SK-N-SH treated with all-trans-retinoic acid at 6 μM for 48 hours (cell line): ENCODE measurements around the gene UVSSA.

Experiments
- ATAC-seq: fragments of 200-7000 bp; cut with Tn5 transposase; 3 replicates; pipeline ENCODE4 v1.9.1; 2020; ENCODE audit warnings: mild to moderate bottlenecking, moderate library complexity
- ARNTL ChIP-seq: fragments of 450-650 bp; formaldehyde crosslinking; IDR thresholded peaks from 2 replicates; pipeline ENCODE4 v1.5.0; 2020; ENCODE audit warnings: low read depth, mild to moderate bottlenecking, moderate library complexity, borderline replicate concordance
- BACH2 ChIP-seq: fragments of 250-450 bp; sonication (Bioruptor Pico); IDR thresholded peaks from 2 replicates; pipeline ENCODE4 v1.9.0; 2021; ENCODE audit warnings: mild to moderate bottlenecking, borderline replicate concordance
- ESRRG ChIP-seq: fragments of 250-450 bp; sonication (Bioruptor Pico); IDR thresholded peaks from 2 replicates; pipeline ENCODE4 v1.6.1; 2021; ENCODE audit warnings: mild to moderate bottlenecking
- GLIS3 ChIP-seq: fragments of 250-450 bp; sonication (Bioruptor Pico); IDR thresholded peaks from 2 replicates; pipeline ENCODE4 v1.5.0; 2020; ENCODE audit warnings: mild to moderate bottlenecking, moderate library complexity
- ISL1 ChIP-seq: fragments of 250-450 bp; sonication (Bioruptor Pico); IDR thresholded peaks from 2 replicates; pipeline ENCODE4 v2.1.2; 2022; ENCODE audit warnings: mild to moderate bottlenecking, moderate library complexity
- PPARA ChIP-seq: fragments of 250-450 bp; sonication (Bioruptor Pico); IDR thresholded peaks from 2 replicates; pipeline ENCODE4 v1.5.0; 2020; ENCODE audit warnings: mild to moderate bottlenecking, borderline replicate concordance
- RARB ChIP-seq: fragments of 250-450 bp; sonication (Bioruptor Pico); IDR thresholded peaks from 2 replicates; pipeline ENCODE4 v1.8.0; 2021; ENCODE audit warnings: mild to moderate bottlenecking, moderate library complexity
- TCF4 ChIP-seq: fragments of 250-450 bp; sonication (Bioruptor Pico); IDR thresholded peaks from 2 replicates; pipeline ENCODE4 v1.8.0; 2021; ENCODE audit warnings: mild to moderate bottlenecking, moderate library complexity, borderline replicate concordance
- TOX ChIP-seq: fragments of 250-450 bp; sonication (Bioruptor Pico); IDR thresholded peaks from 2 replicates; pipeline ENCODE4 v1.8.0; 2021; ENCODE audit warnings: mild to moderate bottlenecking, moderate library complexity, borderline replicate concordance
- ZC3H10 ChIP-seq: fragments of 250-450 bp; sonication (Bioruptor Pico); IDR thresholded peaks from 2 replicates; pipeline ENCODE4 v1.5.1; 2021; ENCODE audit warnings: mild to moderate bottlenecking, moderate library complexity
- ZFP3 ChIP-seq: fragments of 250-450 bp; sonication (Bioruptor Pico); IDR thresholded peaks from 2 replicates; pipeline ENCODE4 v1.5.0; 2020; ENCODE audit warnings: mild to moderate bottlenecking, moderate library complexity
- ZFP30 ChIP-seq: fragments of 450-650 bp; formaldehyde crosslinking; IDR thresholded peaks from 2 replicates; pipeline ENCODE4 v1.5.0; 2022; ENCODE audit warnings: mild to moderate bottlenecking, moderate library complexity
- ZNF565 ChIP-seq: fragments of 450-650 bp; formaldehyde crosslinking; conservative IDR thresholded peaks from 2 replicates; pipeline ENCODE4 v1.5.0; 2020; ENCODE audit warnings: low read depth, mild to moderate bottlenecking, moderate library complexity
- ZNF70 ChIP-seq: fragments of 450-650 bp; formaldehyde crosslinking; IDR thresholded peaks from 2 replicates; pipeline ENCODE4 v1.5.0; 2020; ENCODE audit warnings: mild to moderate bottlenecking, moderate library complexity
- ZNF8 ChIP-seq: fragments of 450-650 bp; formaldehyde crosslinking; IDR thresholded peaks from 2 replicates; pipeline ENCODE4 v1.5.0; 2020; ENCODE audit warnings: mild to moderate bottlenecking, moderate library complexity
- TF ChIP-seq, protein P1 (sequence below): fragments of 250-450 bp; sonication (Bioruptor Pico); IDR thresholded peaks from 2 replicates; pipeline ENCODE4 v1.8.0; 2020; ENCODE audit warnings: mild to moderate bottlenecking, moderate library complexity, borderline replicate concordance
- TF ChIP-seq, protein P2 (sequence below): fragments of 250-450 bp; sonication (Bioruptor Pico); IDR thresholded peaks from 2 replicates; pipeline ENCODE4 v1.5.0; 2020; ENCODE audit warnings: mild to moderate bottlenecking, moderate library complexity
- TF ChIP-seq, protein P3 (sequence below): fragments of 250-450 bp; sonication (Bioruptor Pico); IDR thresholded peaks from 2 replicates; pipeline ENCODE4 v1.5.1; 2020; ENCODE audit warnings: low read depth, mild to moderate bottlenecking, moderate library complexity
- TF ChIP-seq, protein P4 (sequence below): fragments of 250-450 bp; sonication (Bioruptor Pico); IDR thresholded peaks from 2 replicates; pipeline ENCODE4 v1.8.0; 2021; ENCODE audit warnings: low read depth, mild to moderate bottlenecking, moderate library complexity, borderline replicate concordance

UVSSA gene

DNA sequence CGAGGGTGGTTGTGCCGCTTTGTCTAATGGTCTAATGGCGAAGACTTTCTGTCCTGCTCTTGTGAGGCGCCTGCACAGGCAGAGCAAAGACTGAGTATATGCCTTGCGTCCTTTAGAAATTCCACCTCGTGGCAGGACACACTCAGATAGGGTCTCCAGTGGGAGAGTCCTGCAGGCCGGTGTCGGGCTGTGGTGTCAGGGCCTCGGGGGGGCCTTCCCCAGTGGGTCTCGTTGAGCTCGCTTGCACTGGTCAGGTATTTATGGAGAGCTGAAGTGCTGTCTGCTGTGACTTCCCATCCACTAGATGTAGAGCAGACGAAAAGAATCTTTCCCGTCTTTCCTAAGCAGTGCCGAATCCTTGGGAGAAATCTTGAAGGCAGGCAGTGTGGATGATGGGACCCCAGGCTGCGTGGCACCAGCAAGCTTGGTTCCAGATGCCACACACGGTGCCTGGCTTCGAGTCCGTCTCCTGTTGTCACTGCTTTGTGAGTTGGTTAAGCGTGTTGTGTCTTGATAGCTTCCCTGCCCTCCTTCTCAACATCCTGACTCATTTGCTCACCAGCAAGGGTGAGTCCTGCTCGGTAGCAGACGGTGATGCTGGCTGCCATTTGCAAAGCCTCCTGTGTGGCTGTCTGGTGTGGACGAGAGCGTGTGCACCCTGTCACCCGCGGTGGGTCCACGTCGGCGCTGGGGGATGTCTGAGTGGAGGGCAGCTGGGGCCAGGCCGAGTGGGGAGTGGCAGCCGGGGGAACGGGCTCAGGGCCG lies 36.8 kb upstream of the UVSSA start (continued):
- TF ChIP-seq, protein P1, sequence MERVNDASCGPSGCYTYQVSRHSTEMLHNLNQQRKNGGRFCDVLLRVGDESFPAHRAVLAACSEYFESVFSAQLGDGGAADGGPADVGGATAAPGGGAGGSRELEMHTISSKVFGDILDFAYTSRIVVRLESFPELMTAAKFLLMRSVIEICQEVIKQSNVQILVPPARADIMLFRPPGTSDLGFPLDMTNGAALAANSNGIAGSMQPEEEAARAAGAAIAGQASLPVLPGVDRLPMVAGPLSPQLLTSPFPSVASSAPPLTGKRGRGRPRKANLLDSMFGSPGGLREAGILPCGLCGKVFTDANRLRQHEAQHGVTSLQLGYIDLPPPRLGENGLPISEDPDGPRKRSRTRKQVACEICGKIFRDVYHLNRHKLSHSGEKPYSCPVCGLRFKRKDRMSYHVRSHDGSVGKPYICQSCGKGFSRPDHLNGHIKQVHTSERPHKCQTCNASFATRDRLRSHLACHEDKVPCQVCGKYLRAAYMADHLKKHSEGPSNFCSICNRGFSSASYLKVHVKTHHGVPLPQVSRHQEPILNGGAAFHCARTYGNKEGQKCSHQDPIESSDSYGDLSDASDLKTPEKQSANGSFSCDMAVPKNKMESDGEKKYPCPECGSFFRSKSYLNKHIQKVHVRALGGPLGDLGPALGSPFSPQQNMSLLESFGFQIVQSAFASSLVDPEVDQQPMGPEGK (CRISPR knock-in tag), result no peak
- TF ChIP-seq TOX (CRISPR knock-in tag) (no peak), ZNF565 (CRISPR knock-in tag) (no peak), ZFP3 (CRISPR knock-in tag) (no peak), BACH2 (CRISPR knock-in tag) (no peak), GLIS3 (CRISPR knock-in tag) (no peak)
- TF ChIP-seq, protein P2, sequence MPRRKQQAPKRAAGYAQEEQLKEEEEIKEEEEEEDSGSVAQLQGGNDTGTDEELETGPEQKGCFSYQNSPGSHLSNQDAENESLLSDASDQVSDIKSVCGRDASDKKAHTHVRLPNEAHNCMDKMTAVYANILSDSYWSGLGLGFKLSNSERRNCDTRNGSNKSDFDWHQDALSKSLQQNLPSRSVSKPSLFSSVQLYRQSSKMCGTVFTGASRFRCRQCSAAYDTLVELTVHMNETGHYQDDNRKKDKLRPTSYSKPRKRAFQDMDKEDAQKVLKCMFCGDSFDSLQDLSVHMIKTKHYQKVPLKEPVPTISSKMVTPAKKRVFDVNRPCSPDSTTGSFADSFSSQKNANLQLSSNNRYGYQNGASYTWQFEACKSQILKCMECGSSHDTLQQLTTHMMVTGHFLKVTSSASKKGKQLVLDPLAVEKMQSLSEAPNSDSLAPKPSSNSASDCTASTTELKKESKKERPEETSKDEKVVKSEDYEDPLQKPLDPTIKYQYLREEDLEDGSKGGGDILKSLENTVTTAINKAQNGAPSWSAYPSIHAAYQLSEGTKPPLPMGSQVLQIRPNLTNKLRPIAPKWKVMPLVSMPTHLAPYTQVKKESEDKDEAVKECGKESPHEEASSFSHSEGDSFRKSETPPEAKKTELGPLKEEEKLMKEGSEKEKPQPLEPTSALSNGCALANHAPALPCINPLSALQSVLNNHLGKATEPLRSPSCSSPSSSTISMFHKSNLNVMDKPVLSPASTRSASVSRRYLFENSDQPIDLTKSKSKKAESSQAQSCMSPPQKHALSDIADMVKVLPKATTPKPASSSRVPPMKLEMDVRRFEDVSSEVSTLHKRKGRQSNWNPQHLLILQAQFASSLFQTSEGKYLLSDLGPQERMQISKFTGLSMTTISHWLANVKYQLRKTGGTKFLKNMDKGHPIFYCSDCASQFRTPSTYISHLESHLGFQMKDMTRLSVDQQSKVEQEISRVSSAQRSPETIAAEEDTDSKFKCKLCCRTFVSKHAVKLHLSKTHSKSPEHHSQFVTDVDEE, result no peak

DNA sequence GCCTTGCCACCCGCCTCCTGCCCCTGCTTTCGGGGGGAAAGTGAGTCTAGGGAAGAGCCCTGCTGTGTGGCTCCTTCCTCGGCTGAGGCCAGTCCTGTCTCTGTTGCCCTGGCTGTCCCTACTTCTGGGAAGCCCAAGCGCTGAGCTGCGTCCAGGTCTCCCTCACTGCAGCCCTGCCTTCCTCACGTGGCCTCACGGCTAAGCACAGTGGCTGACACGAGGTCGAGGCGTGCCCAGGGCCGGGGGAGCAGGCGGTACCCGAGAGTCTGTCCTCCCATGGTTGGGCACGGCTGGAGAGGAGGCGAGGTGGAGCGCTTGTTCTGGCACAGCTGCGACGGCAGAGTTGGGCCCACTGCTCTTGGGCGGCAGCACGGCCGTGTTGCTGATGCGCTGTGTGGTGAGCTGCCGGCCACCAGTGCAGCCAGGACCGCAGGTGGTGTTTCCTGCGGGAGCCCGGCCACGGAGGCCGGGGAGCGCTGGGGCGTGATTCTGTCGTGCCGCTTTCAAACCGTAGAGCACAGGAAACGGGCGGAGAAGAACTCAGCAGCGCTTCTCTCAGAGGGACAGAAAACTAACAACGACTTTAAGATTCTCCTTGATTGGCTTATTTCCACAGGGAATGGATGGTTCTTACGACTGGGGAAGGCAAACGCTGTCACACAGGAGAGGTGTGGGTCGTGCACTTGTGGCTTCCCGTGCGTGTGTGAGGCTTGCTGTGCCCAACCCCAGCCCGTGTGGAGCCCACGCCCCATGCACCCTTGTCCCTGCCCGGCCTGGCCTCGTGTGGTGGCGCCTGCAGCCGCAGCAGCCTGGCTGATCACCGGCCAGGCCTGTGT lies 36.0 kb upstream of the UVSSA start:
- no peak for ATAC-seq
- TF ChIP-seq ISL1 (CRISPR knock-in tag) (no peak), ZFP3 (CRISPR knock-in tag) (no peak), TOX (CRISPR knock-in tag) (no peak), RARB (CRISPR knock-in tag) (no peak), PPARA (CRISPR knock-in tag) (no peak), ZNF8 (no peak), TCF4 (no peak), ESRRG (CRISPR knock-in tag) (no peak), ZC3H10 (CRISPR knock-in tag) (no peak), ZFP30 (CRISPR knock-in tag) (no peak), ZNF70 (CRISPR knock-in tag) (no peak), ARNTL (no peak)
- TF ChIP-seq, protein P1 (CRISPR knock-in tag), result no peak
- TF ChIP-seq, protein P3, sequence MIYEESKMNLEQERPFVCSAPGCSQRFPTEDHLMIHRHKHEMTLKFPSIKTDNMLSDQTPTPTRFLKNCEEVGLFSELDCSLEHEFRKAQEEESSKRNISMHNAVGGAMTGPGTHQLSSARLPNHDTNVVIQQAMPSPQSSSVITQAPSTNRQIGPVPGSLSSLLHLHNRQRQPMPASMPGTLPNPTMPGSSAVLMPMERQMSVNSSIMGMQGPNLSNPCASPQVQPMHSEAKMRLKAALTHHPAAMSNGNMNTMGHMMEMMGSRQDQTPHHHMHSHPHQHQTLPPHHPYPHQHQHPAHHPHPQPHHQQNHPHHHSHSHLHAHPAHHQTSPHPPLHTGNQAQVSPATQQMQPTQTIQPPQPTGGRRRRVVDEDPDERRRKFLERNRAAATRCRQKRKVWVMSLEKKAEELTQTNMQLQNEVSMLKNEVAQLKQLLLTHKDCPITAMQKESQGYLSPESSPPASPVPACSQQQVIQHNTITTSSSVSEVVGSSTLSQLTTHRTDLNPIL (CRISPR knock-in tag), result no peak
- TF ChIP-seq, protein P4, sequence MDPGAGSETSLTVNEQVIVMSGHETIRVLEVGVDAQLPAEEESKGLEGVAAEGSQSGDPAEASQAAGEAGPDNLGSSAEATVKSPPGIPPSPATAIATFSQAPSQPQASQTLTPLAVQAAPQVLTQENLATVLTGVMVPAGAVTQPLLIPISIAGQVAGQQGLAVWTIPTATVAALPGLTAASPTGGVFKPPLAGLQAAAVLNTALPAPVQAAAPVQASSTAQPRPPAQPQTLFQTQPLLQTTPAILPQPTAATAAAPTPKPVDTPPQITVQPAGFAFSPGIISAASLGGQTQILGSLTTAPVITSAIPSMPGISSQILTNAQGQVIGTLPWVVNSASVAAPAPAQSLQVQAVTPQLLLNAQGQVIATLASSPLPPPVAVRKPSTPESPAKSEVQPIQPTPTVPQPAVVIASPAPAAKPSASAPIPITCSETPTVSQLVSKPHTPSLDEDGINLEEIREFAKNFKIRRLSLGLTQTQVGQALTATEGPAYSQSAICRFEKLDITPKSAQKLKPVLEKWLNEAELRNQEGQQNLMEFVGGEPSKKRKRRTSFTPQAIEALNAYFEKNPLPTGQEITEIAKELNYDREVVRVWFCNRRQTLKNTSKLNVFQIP (CRISPR knock-in tag), result no peak
